RPMI7951 (cell line): ENCODE results near the gene OR4D9. TPM values are rescaled to one million over a fixed set of nuclear protein-coding genes. Genes with fewer than 3 reads are reported as not detected.
"Not testable (repeated sequence)": the region's sequence is repeated elsewhere in the genome, so short reads cannot be mapped to it uniquely, and the experiment has no call there.

Source experiments
- DNase-seq: peaks from one replicate; pipeline ENCODE4 v3.0.0-alpha.2; 2012; ENCODE audit warnings: low read depth
- total RNA-seq: library from RNA; depleted of rRNA; stranded (reverse); fragments of >200 nt; shearing (Covaris generic); gene quantifications from 2 replicates; pipeline ENCODE4 v1.2.3, GENCODE V29; 2014; rRNA removed

The OR4D9 gene
- not detected in 2 replicates for total RNA-seq

DNA sequence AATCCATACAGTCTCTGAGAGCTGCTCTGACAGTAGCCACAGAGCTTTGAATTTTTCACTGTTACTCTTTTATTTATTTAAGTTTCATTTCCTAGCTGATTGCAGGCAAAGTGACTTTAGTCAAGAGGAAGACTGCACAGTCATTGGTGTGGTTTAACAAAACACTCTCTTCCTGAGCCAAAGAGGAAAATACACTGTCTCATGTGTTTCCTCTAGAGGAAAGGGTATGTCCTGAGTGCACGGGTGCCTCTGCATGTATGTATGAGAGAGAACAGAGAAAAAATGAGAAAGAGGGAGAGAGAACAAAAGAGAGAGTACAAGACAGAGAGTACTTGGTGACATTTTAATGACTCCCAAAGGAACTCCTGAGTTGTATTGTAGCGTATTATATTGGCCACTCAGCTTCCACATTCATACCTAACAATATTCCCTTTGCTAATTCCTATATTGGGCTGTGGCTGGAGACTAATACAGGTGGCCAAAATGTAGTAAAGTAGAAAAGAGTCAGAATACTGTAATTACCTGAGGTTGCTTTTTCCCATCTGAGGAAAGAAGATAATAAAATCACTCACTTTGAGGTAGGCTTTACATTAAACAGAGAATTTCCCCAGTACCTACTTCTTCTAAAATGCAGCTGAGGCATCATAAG, at the start of gene OR4D9:
Gene OR4D9, plus strand, starts transcription at position 599 of the 649 bp plus-strand sequence. CDS start 3,374 bp downstream, outside the sequence.
- DNase-seq = no peak

DNA sequence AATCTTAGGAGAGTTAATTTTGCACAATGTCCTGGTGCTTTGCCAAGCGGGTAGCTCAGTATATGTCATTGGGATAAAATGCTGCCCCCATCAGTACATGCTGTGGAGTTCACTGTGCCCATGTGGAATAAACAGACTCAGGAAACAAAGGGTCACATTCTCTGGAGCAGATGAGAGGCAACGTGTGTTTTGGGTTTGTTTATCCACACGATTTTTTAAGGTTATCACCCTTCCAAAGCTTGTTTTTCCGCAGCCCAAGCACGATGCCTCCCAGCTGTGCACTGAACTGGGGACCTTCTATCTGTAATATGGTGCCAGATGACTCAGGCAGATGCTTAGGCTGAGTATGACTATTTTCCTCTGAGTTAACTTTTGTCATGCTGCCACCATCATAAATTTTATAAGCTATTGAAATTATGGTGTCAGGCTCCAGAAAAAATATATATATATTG, 48.1 kb upstream of the OR4D9 start:
- DNase-seq = peak; percentile 19

DNA sequence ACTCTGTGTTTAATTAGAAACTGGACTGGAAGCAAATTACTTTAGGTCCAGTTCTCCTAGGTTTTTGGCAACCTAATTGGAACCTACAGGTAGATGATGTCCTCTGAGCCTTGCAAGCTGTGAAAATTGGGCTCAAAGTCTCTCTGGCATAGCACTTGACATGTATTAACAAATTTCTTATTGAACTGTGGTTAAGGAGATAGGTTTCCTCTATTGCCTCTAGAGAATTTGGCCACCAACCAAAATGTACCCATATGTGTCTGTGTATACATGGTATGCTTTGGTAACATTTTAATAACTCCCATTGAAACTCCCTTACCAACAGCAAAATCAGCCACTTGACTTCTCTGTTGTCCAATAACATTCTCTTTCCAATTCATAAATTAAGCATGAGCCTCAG, 38.3 kb upstream of the OR4D9 start, which contains the start of gene OR4D10:
Gene OR4D10, plus strand, starts transcription at position 301 of the 400 bp plus-strand sequence. CDS start 4,115 bp downstream, outside the sequence.
- no peak for DNase-seq

DNA sequence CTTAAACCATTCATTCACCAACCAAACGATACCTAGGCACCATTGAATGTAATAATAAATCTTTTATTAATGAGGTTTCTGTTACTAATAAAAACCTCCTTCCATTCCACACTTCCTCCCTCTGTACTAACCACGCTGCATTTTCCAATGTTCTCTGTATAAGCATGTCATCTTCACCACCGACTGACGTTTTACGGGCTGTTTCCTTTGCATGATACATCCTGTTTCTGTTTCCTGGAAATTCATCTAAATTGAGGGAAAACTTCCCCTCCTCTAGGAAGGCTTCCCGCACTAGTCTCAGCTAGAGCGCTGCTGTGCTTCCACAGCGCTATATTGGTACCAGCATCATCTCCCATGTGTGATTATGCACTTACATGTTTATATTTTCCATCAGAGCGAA, 36.2 kb upstream of the OR4D9 start:
- no peak for DNase-seq

DNA sequence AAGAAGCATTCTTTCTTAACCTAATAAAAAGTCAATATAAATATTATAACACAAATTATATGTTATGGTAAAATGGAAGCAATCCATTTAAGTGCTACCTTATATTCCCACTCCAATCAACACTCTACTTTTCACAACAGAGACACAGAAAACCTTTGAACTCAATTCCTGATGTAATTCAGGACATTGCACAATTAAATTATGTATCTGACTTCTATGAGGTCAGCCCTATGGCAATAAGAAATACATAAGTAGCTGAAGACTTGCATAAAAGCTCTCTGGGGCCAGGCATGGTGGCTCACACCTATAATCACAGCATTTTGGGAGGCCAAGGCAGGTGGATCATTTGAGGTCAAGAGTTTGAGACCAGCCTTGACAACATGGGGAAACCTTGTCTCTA, 31.4 kb upstream of the OR4D9 start:
- no peak for DNase-seq

DNA sequence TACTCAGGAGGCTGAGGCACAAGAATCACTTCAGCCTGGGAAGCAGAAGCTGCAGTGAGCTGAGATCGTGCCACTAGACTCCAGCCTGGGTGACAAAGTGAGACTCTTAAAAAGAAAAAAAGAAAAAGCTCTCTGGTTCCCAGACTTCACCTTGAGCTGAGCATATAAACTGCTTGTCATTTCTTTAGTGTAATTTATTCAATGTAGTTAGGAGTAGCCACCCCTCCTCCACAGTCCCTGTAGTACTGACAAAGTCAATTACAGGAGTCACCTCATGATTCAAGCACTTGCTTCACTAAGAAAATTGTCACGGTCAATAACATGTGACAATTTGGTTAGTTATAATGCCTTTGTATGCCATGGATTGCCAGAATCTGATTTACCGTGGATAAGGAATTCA, 31.0 kb upstream of the OR4D9 start:
- no peak for DNase-seq

DNA sequence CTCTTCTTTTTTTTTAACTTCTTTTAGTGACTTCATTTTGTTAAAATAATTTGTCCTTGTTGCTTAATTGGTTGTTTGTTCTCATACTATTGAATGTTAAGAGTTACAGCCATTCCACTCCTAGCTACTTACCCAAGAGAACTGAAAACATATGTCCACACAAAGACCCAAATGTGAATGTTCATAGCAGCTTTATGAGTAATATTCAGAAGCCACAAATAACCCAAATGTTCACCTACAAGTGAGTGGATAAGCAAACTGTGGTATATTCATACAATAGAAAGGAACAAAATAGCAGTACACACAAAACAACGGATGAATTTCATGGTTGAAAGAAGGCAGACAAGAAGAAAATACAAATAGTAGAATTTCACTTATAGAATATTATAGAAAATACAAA, 9.4 kb upstream of the OR4D9 start:
- no peak for DNase-seq

DNA sequence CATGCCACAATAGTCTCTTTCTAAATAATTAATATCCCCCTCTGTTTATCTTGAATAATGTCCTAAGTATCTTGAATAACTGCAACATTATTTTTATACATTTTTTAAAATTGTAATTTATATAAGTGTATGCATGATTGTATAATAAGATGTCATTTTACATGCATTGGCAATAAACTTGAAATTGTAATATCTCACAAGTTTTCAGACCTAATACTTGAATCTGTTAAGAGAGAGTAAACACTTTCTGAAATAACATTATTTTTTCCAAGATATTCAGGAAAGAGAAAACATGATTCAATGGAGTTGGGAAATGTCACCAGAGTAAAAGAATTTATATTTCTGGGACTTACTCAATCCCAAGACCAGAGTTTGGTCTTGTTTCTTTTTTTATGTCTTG, 8.1 kb upstream of the OR4D9 start, which contains the start of gene OR4D11:
Gene OR4D11, plus strand, starts transcription at position 301 of the 400 bp plus-strand sequence. Its CDS starts 0 bp downstream, at position 301.
- no peak for DNase-seq

DNA sequence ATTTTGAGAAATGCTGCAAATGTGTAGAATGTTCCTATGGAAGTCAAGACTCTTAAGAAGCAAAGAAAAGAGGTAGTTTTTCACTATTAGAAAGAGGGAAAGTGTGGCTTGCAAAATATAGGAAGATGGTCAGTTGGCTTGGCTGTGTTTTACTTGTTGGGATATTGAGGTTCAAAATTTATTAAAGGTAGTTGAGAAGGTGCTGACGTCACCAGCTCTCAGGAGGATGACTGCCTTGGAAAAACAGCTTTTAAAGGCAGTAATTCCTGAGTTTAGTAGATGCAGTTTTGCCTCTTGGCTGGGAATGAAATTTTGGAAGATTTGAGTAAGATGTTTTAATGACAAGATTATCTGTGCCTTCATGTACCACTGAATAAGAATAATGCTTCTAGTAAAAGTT, 336 bp downstream of the OR4D9 start:
- DNase-seq = no peak

DNA sequence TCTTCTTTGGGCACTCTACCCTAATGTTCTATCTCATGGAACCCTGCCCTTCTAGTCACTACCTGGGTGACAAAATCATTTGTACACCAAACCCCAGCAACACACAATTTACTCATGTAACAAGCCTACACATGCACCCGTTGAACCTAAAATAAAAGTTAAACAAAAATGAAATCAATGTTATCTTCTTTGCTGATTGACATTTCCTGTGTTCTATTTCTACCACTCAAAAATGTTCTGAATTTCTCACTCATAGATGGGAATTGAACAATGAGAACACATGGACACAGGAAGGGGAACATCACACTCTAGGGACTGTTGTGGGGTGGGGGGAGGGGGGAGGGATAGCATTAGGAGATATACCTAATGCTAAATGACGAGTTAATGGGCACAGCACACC, 8.8 kb downstream of the OR4D9 start:
- not testable (repeated sequence) for DNase-seq

DNA sequence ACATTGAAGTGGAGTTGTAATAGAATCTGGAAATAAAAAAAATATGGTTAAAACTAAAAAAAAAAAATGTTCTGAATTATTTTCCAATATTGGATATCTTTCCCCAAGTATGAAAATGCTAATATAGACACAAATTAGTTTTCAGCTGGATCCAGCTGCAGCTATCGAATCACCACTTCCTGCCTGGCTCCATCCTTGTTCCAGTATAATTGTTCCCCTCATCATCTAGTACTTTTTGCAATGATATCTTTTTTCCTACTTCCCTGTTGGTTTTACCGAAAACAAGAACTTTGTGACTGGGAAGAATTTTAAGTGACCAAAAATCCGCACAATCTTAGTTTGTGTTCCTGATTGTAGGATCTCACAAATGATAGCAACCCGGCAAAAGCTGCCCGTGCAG, 9.4 kb downstream of the OR4D9 start:
- no peak for DNase-seq

DNA sequence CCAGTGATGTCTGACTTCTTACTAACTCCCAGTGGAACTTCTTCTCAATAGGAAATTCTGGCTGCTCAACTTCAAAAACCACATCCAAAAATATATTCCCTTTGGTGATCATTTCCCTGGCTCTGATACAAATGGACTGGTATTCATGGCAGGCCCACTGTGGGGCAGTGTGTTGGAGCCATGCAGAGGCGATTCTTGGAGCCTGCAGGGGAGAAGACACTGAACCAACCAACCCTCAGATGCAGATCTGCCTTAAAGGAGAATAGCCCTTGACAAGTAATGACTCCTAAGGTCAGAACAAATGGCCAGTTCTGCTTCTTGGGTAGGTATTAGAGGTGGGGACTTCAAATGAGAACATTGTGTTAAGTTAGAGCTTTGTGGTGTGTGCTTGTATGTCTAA, 12.2 kb downstream of the OR4D9 start:
- DNase-seq = no peak

DNA sequence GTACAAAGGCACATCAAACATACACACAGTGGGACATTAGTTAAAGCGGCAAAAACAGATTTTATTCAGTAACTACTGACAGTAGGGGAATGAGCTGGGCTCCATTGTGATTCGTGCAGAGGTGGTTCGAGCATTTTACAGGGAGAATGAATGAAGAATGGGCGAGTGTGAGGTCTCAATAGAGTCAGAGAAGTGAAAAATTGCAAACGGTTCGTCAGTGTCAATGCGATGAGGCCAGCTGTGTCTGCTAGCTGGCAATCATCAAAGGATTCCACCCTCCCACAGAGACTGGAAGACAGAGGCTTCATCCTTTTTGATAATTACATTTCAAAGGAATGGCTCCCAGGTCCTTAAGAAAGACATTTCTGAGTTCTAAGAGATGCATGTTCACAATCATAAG, 17.4 kb downstream of the OR4D9 start:
- no peak for DNase-seq

DNA sequence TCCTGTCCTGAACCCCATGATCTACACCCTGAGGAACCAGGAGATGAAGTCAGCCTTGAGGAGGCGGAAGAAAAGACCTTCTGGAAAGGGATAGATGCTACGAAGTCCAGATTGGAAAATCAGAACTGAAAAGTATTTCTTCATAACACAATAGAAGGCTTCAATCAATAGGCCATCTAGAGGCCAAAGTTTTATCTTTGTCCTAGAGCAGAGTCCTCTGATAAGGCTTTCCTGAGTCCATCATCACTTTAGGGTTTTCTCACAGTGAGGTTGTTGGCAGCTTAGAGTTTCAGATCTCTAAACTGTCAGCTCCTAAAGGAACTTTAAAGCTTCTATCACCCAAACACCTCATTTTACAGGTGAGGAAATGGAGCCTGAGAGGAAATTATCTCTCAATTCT, 21.3 kb downstream of the OR4D9 start:
- no peak for DNase-seq

DNA sequence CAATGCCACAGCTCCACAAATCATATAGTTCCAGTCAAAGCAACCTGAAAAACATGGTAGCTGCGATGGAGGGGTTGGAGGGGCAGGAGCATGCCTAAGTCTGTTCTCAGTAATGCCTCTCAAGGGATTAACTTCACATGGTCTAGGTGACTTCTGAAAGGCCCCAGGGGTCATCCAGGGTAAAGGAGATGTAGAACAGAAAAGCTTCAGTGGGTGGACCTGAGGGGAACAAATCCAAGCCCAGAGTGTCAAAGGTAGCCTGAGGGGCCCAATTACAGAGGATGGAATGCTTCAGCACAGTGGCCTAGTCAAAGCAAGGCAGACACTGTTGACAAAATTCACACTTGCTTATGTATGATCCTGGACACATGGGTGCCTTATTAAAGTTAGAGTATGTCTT, 23.3 kb downstream of the OR4D9 start:
- DNase-seq = no peak

DNA sequence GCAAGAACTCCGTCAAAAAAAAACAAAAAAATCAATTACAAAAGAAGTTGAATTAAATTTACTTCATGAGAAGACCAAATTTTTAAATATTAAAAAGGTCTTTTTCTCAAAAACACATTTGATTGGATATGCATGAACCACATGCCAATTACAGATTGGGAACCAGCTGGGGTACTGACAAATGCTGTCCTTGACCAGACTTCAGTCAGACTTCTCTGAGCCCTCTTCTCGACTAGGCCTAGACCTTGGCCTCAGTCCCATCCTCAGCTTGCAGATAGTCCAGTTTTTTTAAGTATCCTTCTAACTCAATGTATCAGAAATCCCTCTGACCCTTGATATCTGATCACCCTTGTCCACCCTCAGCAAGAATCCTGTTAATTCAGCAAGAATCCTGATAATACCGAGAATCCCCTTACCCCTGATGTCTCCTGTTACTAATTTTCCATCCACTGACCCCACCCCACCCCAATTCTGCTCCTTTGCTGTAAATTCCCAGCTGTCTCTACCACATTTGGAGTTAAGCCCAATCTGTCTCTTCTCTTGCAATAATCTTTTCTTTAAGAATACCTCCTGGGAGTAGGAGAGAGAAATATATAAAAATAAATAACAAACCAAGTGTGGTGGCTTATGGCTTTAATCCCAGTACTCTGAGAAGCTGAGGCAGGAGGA, 30.9 kb downstream of the OR4D9 start:
- no peak for DNase-seq

DNA sequence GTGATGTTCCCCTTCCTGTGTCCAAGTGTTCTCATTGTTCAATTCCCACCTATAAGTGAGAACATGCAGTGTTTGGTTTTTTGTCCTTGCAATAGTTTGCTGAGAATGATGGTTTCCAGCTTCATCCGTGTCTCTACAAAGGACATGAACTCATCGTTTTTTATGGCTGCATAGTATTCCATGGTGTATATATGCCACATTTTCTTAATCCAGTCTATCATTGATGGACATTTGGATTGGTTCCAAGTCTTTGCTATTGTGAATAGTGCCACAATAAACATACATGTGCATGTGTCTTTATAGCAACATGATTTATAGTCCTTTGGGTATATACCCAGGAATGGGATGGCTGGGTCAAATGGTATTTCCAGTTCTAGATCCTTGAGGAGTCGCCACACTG, 32.4 kb downstream of the OR4D9 start:
- not testable (repeated sequence) for DNase-seq

DNA sequence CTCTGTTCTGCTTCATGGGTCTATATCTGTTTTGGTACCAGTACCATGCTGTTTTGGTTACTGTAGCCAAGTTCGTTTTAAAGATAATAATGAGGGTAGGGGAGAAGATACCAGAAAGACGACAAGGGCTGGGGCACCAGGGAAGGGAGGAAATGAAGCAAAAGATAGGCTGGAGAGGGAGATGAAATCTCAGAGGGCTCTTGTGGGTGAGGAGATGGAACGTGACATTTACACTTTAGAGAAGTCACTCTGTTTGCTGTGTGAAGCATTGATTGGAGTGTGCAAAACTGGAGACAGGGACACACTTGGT, 33.5 kb downstream of the OR4D9 start:
- DNase-seq = no peak

DNA sequence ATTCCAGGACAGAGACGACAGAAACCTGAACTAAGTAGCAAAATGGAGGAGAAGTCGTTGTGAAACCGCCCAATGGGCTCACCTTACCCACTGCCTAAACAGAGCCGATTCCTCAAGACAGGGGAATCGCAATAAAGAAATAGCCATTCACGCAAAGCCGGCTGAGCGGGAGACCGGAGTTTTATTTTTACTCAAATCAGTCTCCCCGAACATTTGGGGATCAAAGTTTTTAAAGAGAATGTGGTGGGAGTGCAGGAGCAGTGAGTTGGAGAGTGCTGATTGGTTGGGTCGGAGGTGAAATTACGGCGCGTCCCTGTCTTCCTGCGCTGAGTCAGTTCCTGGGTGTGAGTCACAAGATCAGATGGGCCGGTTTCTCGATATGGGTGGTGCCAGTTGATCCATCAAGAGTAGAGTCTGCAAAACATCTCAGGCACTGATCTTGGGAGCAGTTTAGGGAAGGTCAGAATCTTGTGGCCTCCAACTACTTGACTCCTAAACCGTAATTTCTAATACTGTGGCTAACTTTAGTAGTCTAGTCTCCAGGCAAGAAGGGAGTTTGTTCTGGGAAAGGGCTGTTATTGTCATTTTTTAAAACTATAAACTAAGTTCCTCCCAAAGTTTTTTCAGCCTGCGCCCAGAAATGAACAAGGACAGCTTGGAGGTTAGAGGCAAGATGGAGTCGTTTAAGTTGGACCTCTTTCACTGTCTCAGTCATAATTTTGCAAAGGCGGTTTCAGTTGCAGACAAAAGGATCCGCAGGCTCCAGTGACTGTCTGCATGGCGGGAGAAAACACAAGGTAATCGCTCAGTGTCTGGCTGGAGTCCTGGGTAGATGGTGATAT, 34.1 kb downstream of the OR4D9 start:
- DNase-seq = peak; percentile 96

DNA sequence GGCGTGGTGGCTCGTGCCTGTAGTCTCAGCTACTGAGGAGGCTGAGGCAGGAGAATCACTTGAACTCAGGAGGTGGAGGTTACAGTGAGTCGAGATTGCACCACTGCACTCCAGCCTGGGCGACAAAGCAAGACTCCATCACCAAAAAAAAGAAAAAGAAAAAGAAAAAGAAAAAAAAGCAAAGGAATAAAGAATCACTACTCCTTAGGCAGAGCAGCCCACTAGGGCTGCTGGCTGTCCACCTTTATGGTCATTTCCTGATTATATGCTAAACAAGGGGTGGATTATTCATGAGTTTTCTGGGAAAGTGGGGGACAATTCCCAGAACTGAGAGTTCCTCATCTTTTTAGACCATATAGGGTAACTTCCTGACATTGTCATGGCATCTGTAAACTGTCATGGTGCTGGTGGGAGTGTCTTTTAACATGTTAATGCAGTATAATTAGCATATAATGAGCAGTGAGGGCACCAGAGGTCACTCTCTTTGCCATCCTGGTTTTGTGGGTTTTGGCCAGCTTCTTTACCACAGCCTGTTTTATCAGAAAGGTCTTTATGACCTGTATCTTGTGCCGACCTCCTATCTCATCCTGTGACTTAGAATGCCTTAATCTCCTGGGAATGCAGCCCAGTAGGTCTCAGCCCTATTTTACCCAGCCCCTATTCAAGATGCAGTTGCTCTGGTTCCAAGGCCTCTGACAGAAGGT, 36.4 kb downstream of the OR4D9 start:
- peak; percentile 73 for DNase-seq

DNA sequence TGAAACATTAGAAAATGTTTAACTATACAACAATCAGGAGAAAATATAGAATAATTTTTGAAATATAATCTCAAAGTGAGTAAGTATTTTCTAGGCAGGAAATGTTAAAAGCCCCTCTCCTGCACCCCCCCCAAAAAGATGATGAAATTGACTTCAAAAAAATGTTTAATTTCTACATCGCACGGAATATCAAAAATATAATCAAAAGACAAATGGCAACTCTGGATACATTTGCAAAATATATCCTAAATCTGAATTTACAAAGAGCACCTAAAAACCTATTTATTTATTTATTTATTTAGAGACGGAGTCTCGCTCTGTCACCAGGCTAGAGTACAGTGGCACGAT, 36.9 kb downstream of the OR4D9 start:
- no peak for DNase-seq

DNA sequence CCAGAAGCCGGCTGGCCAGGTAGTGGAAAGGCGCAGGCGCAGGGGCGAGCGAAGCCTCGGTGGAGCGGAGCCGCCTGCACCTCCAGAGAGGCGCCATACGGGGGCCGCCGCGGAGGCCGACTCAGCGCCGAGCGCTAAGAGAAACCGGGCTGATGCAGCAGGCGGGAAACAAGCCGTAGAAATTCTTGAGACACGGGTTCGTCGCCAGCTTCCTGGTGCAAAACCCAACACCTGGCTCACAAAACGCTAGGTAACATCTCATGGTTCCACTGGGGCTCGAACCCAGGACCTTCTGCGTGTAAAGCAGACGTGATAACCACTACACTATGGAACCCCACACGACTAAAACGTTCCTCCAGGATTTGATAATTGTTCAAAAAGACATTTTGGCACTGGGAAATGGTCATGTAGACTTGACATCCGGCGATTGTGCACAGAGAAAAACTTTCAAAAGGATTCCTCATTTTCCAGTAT, 39.1 kb downstream of the OR4D9 start:
- peak; percentile 88 for DNase-seq
